Left ventricle myocardium inferior (tissue), 1 donor: ENCODE data around the gene POU6F1. TPM values are rescaled to one million over a fixed set of nuclear protein-coding genes. Genes with fewer than 3 reads are reported as not detected.

Experiments used
- DNase-seq: peaks from one replicate; pipeline ENCODE4 v3.0.0-alpha.2; 2020
- H3K27ac ChIP-seq: fragments of 200-600 bp; replicated peaks from 2 replicates; pipeline ENCODE4 v1.8.0; 2021
- H3K27me3 ChIP-seq: fragments of 200-600 bp; 2 replicates; pipeline ENCODE4 v1.8.0; 2021; ENCODE audit warnings: low read depth
- H3K36me3 ChIP-seq: fragments of 200-600 bp; 2 replicates; pipeline ENCODE4 v1.8.0; 2021
- H3K4me1 ChIP-seq: fragments of 200-600 bp; 2 replicates; pipeline ENCODE4 v1.8.0; 2021
- H3K4me3 ChIP-seq: fragments of 200-600 bp; 2 replicates; pipeline ENCODE4 v1.8.0; 2021; ENCODE audit warnings: mild to moderate bottlenecking, moderate library complexity
- H3K9me3 ChIP-seq: fragments of 200-600 bp; replicated peaks from 2 replicates; pipeline ENCODE4 v1.8.0; 2021
- intact Hi-C: fragments of 100-400 bp; cut with micrococcal nuclease; formaldehyde crosslinking; loops from one replicate; pipeline ENCODE4 v1.11.0; 2022
- total RNA-seq: library from RNA; stranded (reverse); fragmentation: NEBNext Ultra II Directional; extraction: Animal tissue kit (Norgen Biotek cat#: 25700); gene quantifications from one replicate; pipeline ENCODE4 v1.2.1, GENCODE V29; 2021
- TF ChIP-seq, protein P1 (sequence below): fragments of 200-600 bp; IDR thresholded peaks from 2 replicates; pipeline ENCODE4 v1.8.0; 2021; ENCODE audit warnings: antibody characterized with exemption, mild to moderate bottlenecking, borderline replicate concordance
- donor health status: DM: no; HTN: yes; CAD: no; lungs with severe emphysema.

POU6F1 gene
- total RNA-seq, 1 donor from 2014 or later = 9.9 TPM

DNA sequence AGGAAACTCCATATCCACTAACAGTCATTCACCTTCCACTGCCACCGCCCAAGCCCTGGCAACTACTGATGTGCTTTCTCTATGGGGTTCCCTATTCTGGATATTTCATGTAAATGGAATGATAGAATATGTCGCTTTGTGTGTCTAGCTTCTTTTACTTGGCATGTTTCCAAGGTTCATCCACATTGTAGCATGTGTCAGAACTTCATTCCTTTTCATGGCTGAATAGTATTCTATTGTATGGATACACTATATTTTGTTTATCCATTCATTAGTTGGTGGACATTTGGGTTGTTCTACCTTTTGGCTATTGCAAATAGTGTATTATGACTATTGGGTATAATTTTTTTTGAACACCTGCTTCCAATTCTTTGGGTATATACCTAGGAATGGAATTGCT lies 8.6 kb downstream of the POU6F1 start:
- H3K4me1 ChIP-seq = no peaks in the 10 kb centered on the region
- no peak overlapping the region for H3K4me3 ChIP-seq
- no peak overlapping the region for H3K27ac ChIP-seq
- no peak for DNase-seq
- H3K27me3 ChIP-seq = no peaks in the 10 kb centered on the region
- peaks cover 1% of the 10 kb centered on the region for H3K36me3 ChIP-seq
- intact Hi-C loops = no loop called here
- TF ChIP-seq, protein P1, sequence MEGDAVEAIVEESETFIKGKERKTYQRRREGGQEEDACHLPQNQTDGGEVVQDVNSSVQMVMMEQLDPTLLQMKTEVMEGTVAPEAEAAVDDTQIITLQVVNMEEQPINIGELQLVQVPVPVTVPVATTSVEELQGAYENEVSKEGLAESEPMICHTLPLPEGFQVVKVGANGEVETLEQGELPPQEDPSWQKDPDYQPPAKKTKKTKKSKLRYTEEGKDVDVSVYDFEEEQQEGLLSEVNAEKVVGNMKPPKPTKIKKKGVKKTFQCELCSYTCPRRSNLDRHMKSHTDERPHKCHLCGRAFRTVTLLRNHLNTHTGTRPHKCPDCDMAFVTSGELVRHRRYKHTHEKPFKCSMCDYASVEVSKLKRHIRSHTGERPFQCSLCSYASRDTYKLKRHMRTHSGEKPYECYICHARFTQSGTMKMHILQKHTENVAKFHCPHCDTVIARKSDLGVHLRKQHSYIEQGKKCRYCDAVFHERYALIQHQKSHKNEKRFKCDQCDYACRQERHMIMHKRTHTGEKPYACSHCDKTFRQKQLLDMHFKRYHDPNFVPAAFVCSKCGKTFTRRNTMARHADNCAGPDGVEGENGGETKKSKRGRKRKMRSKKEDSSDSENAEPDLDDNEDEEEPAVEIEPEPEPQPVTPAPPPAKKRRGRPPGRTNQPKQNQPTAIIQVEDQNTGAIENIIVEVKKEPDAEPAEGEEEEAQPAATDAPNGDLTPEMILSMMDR = no peak
- no peaks in the 10 kb centered on the region for H3K9me3 ChIP-seq

DNA sequence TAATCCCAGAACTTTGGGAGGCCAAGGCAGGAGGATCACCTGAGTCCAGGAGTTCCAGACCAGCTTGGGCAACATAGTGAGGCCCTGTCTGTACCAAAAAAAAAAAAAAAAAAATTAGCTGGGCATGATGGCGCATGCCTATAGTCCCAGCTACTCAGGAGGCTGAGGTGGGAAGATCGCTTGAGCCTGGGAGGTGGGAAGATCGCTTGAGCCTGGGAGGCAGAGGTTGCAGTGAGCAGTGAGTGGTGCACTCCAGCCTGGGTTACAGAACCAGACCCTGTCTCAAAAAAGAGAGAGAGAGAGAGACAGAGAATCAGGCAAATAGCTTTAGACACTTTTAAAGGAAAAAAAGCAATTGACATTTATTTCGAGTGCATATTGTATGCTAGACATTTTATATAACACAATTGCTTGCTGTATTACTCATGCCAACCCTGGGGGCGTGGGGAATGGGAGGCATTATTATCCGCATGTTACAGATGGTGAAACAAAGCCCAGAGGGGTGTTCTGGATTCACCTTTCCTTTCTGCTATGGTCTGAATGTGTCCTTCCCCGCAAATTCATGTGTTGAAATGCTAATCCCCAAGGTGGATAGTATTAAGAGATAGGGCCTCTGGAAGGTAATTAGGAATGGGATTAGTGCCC lies 9.7 kb downstream of the POU6F1 start:
- TF ChIP-seq, protein P1 = no peak
- Histone ChIP-seq H3K4me3 (no peak overlapping the region), H3K36me3 (peaks cover 9% of the 10 kb centered on the region), H3K4me1 (no peaks in the 10 kb centered on the region), H3K27me3 (no peaks in the 10 kb centered on the region), H3K27ac (no peak overlapping the region), H3K9me3 (no peaks in the 10 kb centered on the region)
- DNase-seq = no peak
- intact Hi-C loops = no loop called here

DNA sequence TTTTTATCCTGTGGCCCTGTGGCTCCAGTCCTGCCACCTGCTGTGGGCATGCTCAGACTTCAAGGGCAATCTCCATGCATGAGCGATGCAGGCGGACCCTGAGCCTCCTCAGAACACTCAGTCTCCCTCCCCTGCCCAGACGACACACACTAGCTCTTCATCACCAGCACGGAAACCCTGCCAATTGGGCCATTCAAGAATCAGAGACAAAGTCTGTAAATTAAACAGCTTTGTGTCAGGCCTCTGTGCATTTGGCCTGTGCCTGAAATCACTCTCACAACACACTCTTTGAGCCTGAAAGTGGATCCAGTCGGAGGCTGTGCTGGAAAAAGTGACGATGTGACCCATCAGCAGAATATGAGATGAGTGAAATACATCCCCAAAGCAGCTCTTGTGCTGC lies 12.5 kb downstream of the POU6F1 start:
- no peaks in the 10 kb centered on the region for H3K27me3 ChIP-seq
- no peaks in the 10 kb centered on the region for H3K9me3 ChIP-seq
- no peak overlapping the region for H3K4me3 ChIP-seq
- no peak for DNase-seq
- TF ChIP-seq, protein P1 = no peak
- H3K4me1 ChIP-seq = no peaks in the 10 kb centered on the region
- intact Hi-C loops = no loop called here
- H3K36me3 ChIP-seq = peaks cover 9% of the 10 kb centered on the region
- no peak overlapping the region for H3K27ac ChIP-seq

DNA sequence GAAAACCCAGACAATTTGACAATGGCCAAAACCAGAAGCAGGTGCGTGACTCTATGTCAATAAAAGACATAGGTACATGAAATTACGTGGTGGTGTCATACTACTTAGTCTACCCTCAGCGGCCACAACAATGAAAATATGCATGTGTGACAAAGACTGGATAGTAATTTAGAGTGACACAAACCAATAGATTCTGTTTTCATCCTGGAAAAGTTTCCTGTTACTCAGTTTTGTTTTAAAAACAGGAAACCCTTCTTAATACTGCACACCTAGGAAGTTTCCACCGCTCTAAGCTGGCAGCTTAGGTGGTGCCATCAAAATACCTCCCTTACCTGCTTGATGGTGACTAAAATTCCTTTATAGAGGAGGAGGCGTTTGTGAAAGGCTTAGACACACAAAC lies 15.1 kb downstream of the POU6F1 start:
- intact Hi-C loops = no loop called here
- Histone ChIP-seq H3K27ac (no peak overlapping the region), H3K36me3 (peaks cover 15% of the 10 kb centered on the region), H3K9me3 (no peaks in the 10 kb centered on the region), H3K27me3 (no peaks in the 10 kb centered on the region), H3K4me3 (no peak overlapping the region), H3K4me1 (no peaks in the 10 kb centered on the region)
- TF ChIP-seq, protein P1 = no peak
- DNase-seq = no peak

DNA sequence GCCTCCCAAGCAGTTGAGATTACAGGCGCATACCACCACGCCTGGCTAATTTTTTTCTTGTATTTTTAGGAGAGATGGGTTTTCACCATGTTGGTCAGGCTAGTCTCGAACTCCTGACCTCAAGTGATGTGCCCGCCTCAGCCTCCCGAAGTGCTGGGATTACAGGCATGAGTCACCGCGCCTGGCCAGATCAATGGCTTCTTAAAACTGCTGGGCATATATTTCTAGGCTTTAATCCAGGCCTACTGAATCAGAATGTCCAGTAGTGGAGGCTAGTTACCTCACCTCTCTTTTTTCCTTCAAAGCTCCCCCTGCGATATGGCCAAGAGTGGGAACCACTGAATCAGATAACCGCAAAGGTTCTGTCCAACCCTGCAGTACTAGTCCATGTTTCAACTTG lies 17.1 kb downstream of the POU6F1 start:
- Histone ChIP-seq H3K4me3 (no peak overlapping the region), H3K9me3 (no peaks in the 10 kb centered on the region), H3K27ac (no peak overlapping the region), H3K4me1 (no peaks in the 10 kb centered on the region), H3K36me3 (peaks cover 15% of the 10 kb centered on the region), H3K27me3 (no peaks in the 10 kb centered on the region)
- no peak for DNase-seq
- intact Hi-C loops = no loop called here
- TF ChIP-seq, protein P1 = no peak
